ENCODE data around the gene CCL20.
"Not testable (repeated sequence)": the region's sequence is repeated elsewhere in the genome, so short reads cannot be mapped to it uniquely, and the experiment has no call there.

The CCL20 gene

DNA sequence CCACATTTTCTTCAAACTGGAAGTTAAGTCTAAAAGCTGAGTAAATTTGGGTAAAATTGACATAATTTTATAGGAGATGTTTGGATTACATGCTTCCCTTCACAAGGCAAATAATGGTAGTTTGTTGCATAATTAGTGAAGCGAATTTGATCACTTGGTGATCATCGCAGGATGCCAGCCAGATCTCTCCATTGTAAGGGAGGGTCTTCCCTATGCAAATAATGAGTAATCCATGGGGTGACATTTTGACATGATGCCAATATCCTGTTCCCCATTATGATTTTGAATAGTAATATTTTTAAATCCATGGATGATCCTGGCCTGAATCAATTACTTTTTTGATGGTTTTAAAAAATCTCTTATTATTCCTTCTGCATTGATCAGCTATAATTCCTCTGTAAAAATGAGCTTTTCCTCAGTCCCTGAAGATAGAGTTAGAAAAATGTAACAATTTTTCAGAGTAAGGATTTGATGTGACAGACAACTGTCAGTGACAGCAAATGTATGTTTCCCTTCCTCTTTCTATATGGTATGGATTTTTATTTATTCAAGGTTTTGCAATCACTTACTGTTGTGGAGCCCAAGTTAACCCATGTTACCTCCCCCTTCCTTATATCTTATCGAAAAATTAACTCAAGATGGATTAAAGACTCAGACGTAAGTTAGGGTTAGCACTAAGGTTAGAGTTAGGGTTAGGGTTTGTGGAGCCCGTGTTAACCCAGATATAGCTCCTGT, 21.4 kb downstream of the CCL20 start:
- H3K27ac ChIP-seq: no peak overlapping the region
- TF ChIP-seq ZFX (IDR thresholded peaks at IDR 0.05): no peak
- TF ChIP-seq, protein P1, sequence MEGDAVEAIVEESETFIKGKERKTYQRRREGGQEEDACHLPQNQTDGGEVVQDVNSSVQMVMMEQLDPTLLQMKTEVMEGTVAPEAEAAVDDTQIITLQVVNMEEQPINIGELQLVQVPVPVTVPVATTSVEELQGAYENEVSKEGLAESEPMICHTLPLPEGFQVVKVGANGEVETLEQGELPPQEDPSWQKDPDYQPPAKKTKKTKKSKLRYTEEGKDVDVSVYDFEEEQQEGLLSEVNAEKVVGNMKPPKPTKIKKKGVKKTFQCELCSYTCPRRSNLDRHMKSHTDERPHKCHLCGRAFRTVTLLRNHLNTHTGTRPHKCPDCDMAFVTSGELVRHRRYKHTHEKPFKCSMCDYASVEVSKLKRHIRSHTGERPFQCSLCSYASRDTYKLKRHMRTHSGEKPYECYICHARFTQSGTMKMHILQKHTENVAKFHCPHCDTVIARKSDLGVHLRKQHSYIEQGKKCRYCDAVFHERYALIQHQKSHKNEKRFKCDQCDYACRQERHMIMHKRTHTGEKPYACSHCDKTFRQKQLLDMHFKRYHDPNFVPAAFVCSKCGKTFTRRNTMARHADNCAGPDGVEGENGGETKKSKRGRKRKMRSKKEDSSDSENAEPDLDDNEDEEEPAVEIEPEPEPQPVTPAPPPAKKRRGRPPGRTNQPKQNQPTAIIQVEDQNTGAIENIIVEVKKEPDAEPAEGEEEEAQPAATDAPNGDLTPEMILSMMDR (conservative IDR thresholded peaks at IDR 0.05): no peak

GRCh38 chr2:227839339-227840129, 25.9 kb downstream of the CCL20 start:
- not testable (repeated sequence) for H3K27ac ChIP-seq

- H3K27ac ChIP-seq: no peak overlapping the region
- TF ChIP-seq ZFX (IDR thresholded peaks at IDR 0.05): no peak
- TF ChIP-seq, protein P1 (conservative IDR thresholded peaks at IDR 0.05): no peak
These were observed 33.2 kb downstream of the CCL20 start for GRCh38 chr2:227846831-227847230.

DNA sequence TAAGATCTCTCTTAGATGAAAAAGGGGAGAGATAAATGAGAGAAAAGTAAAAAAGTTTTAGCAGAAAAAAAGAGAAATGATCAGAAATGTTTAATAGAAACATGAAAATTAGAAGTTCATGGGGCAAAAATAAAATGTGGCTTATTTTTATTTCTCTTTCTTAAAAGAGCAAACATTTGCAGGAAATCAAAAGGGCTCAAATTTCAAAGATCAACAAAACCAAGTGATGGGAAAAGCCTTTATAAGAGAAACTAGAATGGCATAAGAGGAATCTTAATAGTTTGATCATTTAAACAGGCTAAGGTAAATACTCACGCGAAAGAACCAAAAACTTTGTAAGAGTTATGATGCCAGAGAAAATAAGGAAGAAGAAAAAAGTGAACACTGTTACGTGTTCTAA, 34.5 kb downstream of the CCL20 start:
- no peak overlapping the region for H3K27ac ChIP-seq
- TF ChIP-seq, protein P1 (conservative IDR thresholded peaks at IDR 0.05): no peak
- no peak for TF ChIP-seq ZFX (IDR thresholded peaks at IDR 0.05)

- no peak overlapping the region; the same call in 1 of the 2 replicates for H3K27ac ChIP-seq
- TF ChIP-seq, protein P1 (conservative IDR thresholded peaks at IDR 0.05): no peak
- TF ChIP-seq ZFX (IDR thresholded peaks at IDR 0.05): no peak
These were observed 34.9 kb downstream of the CCL20 start for GRCh38 chr2:227848586-227848985.

DNA sequence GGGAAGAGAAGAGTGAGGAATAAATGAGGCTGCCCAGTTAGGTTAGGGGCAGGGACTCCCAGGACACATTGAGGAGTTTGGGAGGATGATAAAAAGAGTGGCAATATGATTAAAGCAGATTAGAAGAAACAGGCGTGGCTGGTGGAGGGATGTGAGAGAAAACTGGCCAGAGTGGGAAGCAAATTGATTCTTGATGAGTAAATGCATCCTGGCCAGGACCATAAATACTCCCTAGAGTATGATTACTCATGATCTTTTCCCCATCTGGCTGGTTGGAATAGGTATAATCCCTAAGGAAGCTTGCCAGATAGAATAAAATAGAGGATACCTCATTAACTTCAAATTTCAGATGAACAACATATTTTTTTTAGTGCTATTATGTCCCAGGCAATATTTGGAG, 36.3 kb downstream of the CCL20 start:
- H3K27ac ChIP-seq: no peak overlapping the region
- TF ChIP-seq, protein P1 (conservative IDR thresholded peaks at IDR 0.05): no peak
- no peak for TF ChIP-seq ZFX (IDR thresholded peaks at IDR 0.05)

DNA sequence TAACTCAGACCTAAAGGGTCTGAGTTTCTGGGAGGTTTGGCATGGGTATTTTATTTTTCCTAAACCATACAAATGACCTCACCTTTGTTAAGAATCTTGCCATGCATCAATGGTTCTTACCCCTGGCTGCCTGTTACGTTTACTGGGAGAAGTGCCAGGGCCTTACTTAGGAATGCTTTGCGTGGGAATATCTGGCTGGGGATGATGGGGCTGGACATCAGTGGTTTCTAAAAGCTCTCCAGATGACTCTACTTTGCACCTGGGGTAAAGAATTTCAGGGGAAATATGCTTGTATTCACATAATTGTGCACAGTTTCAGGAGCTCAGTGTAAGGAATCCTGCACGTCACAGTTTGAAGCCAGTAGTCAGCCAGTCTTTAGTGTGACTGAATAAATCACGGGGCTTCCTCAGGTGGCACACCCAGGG, 39.6 kb downstream of the CCL20 start:
- H3K27ac ChIP-seq: no peak overlapping the region

More for the DNA sequence above, 39.6 kb downstream of the CCL20 start:
- TF ChIP-seq, protein P1 (conservative IDR thresholded peaks at IDR 0.05): no peak
- no peak for TF ChIP-seq ZFX (IDR thresholded peaks at IDR 0.05)

Data from C4-2B (cell line).